ENCODE results near the gene COL5A2. TPM values are rescaled to one million over a fixed set of nuclear protein-coding genes. Genes with fewer than 3 reads are reported as not detected.

COL5A2 gene
- total and polyA plus RNA-seq, 10 of the 15 experiments (the other 5 are each of a cell fraction or from before 2014, with no cell fraction given): 0.04 to 0.85 (median 0.39) TPM

- ATAC-seq: no peak
- in situ Hi-C loops (cut with MboI): no loop called here
- Histone ChIP-seq H4K20me1 (ENCODE audit: control insufficient read depth, insufficient read depth) (no peaks in the 10 kb centered on the region), H3K27me3 (replicated peaks in 1 of 2; ENCODE audit: control insufficient read depth in 2 of 2, insufficient read depth in 2 of 2, low read length in 1 of 2) (no peaks in the 10 kb centered on the region), H3K9ac (ENCODE audit: control insufficient read depth, insufficient read depth, low read length) (no peak overlapping the region), H3K4me1 (ENCODE audit: control insufficient read depth, insufficient read depth, low read length) (no peaks in the 10 kb centered on the region), H3K4me2 (ENCODE audit: control insufficient read depth, insufficient read depth) (no peak overlapping the region), H3K27ac (ENCODE audit: control insufficient read depth, insufficient read depth) (no peak overlapping the region), H2AFZ (ENCODE audit: control insufficient read depth, low read depth, low read length) (no peak overlapping the region), H3K4me3 (no peak overlapping the region), H3K79me2 (ENCODE audit: control insufficient read depth, insufficient read depth, low read length) (no peaks in the 10 kb centered on the region), H3K9me3 (replicated peaks; ENCODE audit: control insufficient read depth, insufficient read depth, low read length) (no peaks in the 10 kb centered on the region), H3K36me3 (ENCODE audit: control insufficient read depth in 2 of 2, insufficient read depth in 2 of 2, low read length in 1 of 2) (no peaks in the 10 kb centered on the region)
- no peak for FAIRE-seq
- intact Hi-C loops (cut with micrococcal nuclease; ENCODE audit: unreplicated experiment): no loop called here
- WGBS (ENCODE audit: insufficient coverage, insufficient replicate concordance, low lambda C conversion rate, missing lambda C conversion rate): 9% methylated on average over 3 of the region's 3 CpGs
- DNase-seq (ENCODE audit: low read depth, low spot score): no peak
- no peak for TF ChIP-seq YBX1 (IDR thresholded peaks at IDR 0.05)
- no peak for TF ChIP-seq PAX8 (IDR thresholded peaks at IDR 0.05)
- TF ChIP-seq NR2C1 (IDR thresholded peaks at IDR 0.05): no peak
- no peak for TF ChIP-seq E2F8 (IDR thresholded peaks at IDR 0.05; ENCODE audit: low read depth, partially characterized antibody)
- no TSS peak for BruUV-seq (replicated peaks)
- SMC1A ChIA-PET (ENCODE audit: uncharacterized antibody, unreplicated experiment): interaction anchor here (0.8 to 1.0 kb wide), 3 partner anchors 9 to 14 kb away, joined by 3 to 7 read pairs (median 3); no protein-coding TSS in a partner anchor
- POLR2A ChIA-PET: no interaction called here
- CTCF ChIA-PET: interaction anchor here (0.6 to 2.4 kb wide), 2 partner anchors 22 to 128 kb away, joined by 3 to 14 read pairs; no protein-coding TSS in a partner anchor
- RAD21 ChIA-PET (ENCODE audit: unreplicated experiment): interaction anchor here (0.6 to 1.0 kb wide), 2 partner anchors 15 to 257 kb away, joined by 3 read pairs; no protein-coding TSS in a partner anchor
Observed at GRCh38 chr2:189163889-189164288, 15.7 kb downstream of the COL5A2 start.

- H3K9ac ChIP-seq (ENCODE audit: control insufficient read depth, insufficient read depth, low read length): no peak overlapping the region
- CTCF ChIA-PET: no interaction called here
- H3K79me2 ChIP-seq (ENCODE audit: control insufficient read depth, insufficient read depth, low read length): no peaks in the 10 kb centered on the region
- no TSS peak for BruUV-seq (replicated peaks)
- DNase-seq (ENCODE audit: low read depth, low spot score): no peak
- no peaks in the 10 kb centered on the region for H4K20me1 ChIP-seq (ENCODE audit: control insufficient read depth, insufficient read depth)
- no peak for FAIRE-seq
- no peak overlapping the region for H3K4me3 ChIP-seq
- no peak overlapping the region for H2AFZ ChIP-seq (ENCODE audit: control insufficient read depth, low read depth, low read length)
- no peaks in the 10 kb centered on the region for H3K9me3 ChIP-seq (replicated peaks; ENCODE audit: control insufficient read depth, insufficient read depth, low read length)
- no peaks in the 10 kb centered on the region for H3K27me3 ChIP-seq (replicated peaks in 1 of 2; ENCODE audit: control insufficient read depth in 2 of 2, insufficient read depth in 2 of 2, low read length in 1 of 2)
- no peak overlapping the region for H3K27ac ChIP-seq (ENCODE audit: control insufficient read depth, insufficient read depth)
- no peaks in the 10 kb centered on the region for H3K36me3 ChIP-seq (ENCODE audit: control insufficient read depth in 2 of 2, insufficient read depth in 2 of 2, low read length in 1 of 2)
- no peak overlapping the region for H3K4me2 ChIP-seq (ENCODE audit: control insufficient read depth, insufficient read depth)
- in situ Hi-C loops (cut with MboI): no loop called here
- POLR2A ChIA-PET: no interaction called here
- intact Hi-C loops (cut with micrococcal nuclease; ENCODE audit: unreplicated experiment): no loop called here
- RAD21 ChIA-PET (ENCODE audit: unreplicated experiment): no interaction called here
- no peak for ATAC-seq
- no peaks in the 10 kb centered on the region for H3K4me1 ChIP-seq (ENCODE audit: control insufficient read depth, insufficient read depth, low read length)
- SMC1A ChIA-PET (ENCODE audit: uncharacterized antibody, unreplicated experiment): interaction anchor here (1.3 kb wide), 1 partner anchor 20 kb away, joined by 4 read pairs; no protein-coding TSS in a partner anchor
- no peak for TF ChIP-seq TBL1XR1 (IDR thresholded peaks at IDR 0.05; ENCODE audit: low read depth, low read length)
- no peak for TF ChIP-seq SMARCA5 (IDR thresholded peaks at IDR 0.05)
- no peak for TF ChIP-seq JUND (IDR thresholded peaks at IDR 0.05; ENCODE audit: low read depth, low read length)
- no peak for TF ChIP-seq EZH2 (IDR thresholded peaks at IDR 0.05; ENCODE audit: borderline replicate concordance, control insufficient read depth, low read depth, low read length)
- TF ChIP-seq CHD4 (IDR thresholded peaks at IDR 0.05): no peak
- no peak for TF ChIP-seq EGR1 (IDR thresholded peaks at IDR 0.05; ENCODE audit: borderline replicate concordance in 1 of 2, low read depth in 2 of 2, low read length in 2 of 2)
- no peak for TF ChIP-seq EP300 (IDR thresholded peaks at IDR 0.05; ENCODE audit: borderline replicate concordance in 1 of 2, control insufficient read depth in 1 of 2, low read depth in 2 of 2, low read length in 2 of 2)
- TF ChIP-seq JUNB (IDR thresholded peaks at IDR 0.05): no peak
- TF ChIP-seq GABPA (IDR thresholded peaks at IDR 0.05; ENCODE audit: low read depth): no peak
- TF ChIP-seq YBX1 (IDR thresholded peaks at IDR 0.05): no peak
- TF ChIP-seq NFXL1 (IDR thresholded peaks at IDR 0.05; ENCODE audit: borderline replicate concordance): no peak
Observed at GRCh38 chr2:189162566-189162965, 17.0 kb downstream of the COL5A2 start.

Measured in GM12878 (cell line).